Peyer's patch (tissue), 4 donors: ENCODE data around the gene SCGB1C1.

ENCODE experiments used
- CTCF ChIP-seq, 6 experiments: fragments of 450-650 bp in 4 of 6; fragments of 200-600 bp in 2 of 6; sonication (generic) in 1 of 6; IDR thresholded peaks; one replicate each; pipeline ENCODE4 v1.5.1; 2017 to 2019; ENCODE audit warnings: antibody characterized with exemption in 6 of 6, mild to moderate bottlenecking in 3 of 6, moderate library complexity in 1 of 6
- POLR2A ChIP-seq, 2 donors: fragments of 450-650 bp; IDR thresholded peaks; one replicate each; pipeline ENCODE4 v1.5.1; 2017; ENCODE audit warnings: antibody characterized with exemption in 2 of 2, mild to moderate bottlenecking in 2 of 2, moderate library complexity in 2 of 2

- TF ChIP-seq CTCF (IDR thresholded peaks at IDR 0.05) (no peak), POLR2A (IDR thresholded peaks at IDR 0.05) (no peak)
Observed at GRCh38 chr11:203056-203944, 10.4 kb downstream of the SCGB1C1 start.
